Measurements from ENCODE around the gene ZNF230. TPM values are rescaled to one million over a fixed set of nuclear protein-coding genes. Genes with fewer than 3 reads are reported as not detected.

The ZNF230 gene
- total and polyA plus RNA-seq, 2 of the 8 experiments (the other 6 are each of a cell fraction or from before 2014, with no cell fraction given) = 1.5 to 3.6 TPM

DNA sequence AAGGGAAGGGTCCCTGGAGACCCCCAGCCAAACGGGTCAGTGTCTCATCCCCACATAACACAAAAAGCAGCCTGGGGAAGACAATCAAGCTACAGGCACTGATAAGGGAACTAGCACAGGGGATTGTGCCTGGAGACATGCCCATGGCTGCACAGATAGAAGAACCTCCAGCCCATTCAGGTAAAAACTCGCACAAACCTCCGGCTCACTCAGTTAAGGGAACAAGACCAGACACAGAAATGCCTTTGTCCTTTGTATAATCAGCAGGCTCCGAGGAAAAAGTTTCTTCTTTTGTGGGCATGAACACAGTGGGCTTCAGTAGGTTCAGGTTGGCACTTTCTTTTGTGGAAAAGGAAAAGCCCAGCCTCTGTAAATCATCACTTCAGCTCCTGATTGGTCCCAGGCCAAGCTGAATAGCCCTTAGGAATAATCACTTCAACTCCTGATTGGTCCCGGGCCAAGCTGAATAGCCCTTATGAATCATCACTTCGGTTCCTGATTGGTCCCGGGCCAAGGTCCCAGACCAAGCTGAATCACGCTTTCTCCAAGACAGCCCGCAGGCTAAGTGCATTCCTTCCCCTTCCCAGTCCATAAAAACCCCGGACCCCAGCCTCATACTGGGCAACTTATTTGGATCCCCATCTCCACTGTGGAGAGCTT is 5.0 kb upstream of the ZNF230 start (continued):
- TF ChIP-seq POLR2A (IDR thresholded peaks at IDR 0.05; ENCODE audit: control extremely low read depth in 1 of 2, low read depth in 2 of 2, low read length in 2 of 2) = no peak
- no peak for TF ChIP-seq MAX (IDR thresholded peaks at IDR 0.05)
- TF ChIP-seq EP300 (IDR thresholded peaks at IDR 0.05; ENCODE audit: borderline replicate concordance in 1 of 2, low read depth in 2 of 2, low read length in 2 of 2) = no peak
- no peak for TF ChIP-seq RFX5 (IDR thresholded peaks at IDR 0.05; ENCODE audit: borderline replicate concordance, low read depth, low read length)
- TF ChIP-seq ASH2L (IDR thresholded peaks at IDR 0.05; ENCODE audit: low read length) = no peak
- no peak for TF ChIP-seq SIX5 (IDR thresholded peaks at IDR 0.05; ENCODE audit: low read depth, low read length)
- TF ChIP-seq TAF1 (IDR thresholded peaks at IDR 0.05; ENCODE audit: low read depth, low read length) = no peak

All from H1 (cell line).